ENCODE results near the gene PRDM11. TPM values are rescaled to one million over a fixed set of nuclear protein-coding genes. Genes with fewer than 3 reads are reported as not detected.

PRDM11 gene
- total and polyA plus RNA-seq, 10 of the 15 experiments (the other 5 are each of a cell fraction or from before 2014, with no cell fraction given): 0.03 to 2.4 (median 0.53) TPM

DNA sequence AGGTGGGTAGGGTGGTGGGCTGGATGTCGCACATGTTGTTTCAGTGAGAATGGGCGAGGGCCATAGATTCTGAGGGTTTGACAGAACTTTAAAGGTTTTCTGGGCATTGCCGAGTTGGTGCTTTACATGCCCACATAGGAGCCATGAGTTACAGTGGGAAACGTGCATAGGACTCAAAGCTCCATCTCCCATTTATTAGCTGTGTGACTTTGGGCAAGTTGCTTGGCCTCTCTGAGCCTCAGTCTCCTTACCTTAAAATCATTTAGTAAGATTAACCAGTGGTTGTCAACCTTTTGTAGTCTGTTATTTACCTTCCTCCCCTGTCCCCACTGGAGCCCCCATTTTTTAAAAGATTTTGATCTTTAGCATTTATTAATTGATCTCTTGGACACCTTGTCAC is 72.3 kb downstream of the PRDM11 start:
- RAD21 ChIA-PET (ENCODE audit: unreplicated experiment): no interaction called here

DNA sequence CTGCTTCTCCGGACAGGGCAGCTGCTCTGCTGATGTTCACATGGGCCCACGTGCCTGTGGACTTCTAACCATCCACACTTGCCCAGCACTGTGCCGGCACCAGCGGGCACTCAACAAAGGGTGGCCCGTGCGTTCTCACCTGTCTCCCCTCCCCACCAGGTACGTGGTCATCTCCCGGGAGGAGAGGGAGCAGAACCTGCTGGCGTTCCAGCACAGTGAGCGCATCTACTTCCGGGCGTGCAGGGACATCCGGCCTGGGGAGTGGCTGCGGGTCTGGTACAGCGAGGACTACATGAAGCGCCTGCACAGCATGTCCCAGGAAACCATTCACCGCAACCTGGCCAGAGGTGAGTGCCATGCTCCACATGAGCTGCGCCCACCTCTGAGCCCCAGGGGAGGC is 73.0 kb downstream of the PRDM11 start:
- no peak for FAIRE-seq
- 68% methylated on average over 16 of the region's 18 CpGs for WGBS (ENCODE audit: insufficient coverage, insufficient replicate concordance, low lambda C conversion rate, missing lambda C conversion rate)
- no peak for ATAC-seq
- no peak overlapping the region for H3K27ac ChIP-seq (ENCODE audit: control insufficient read depth, insufficient read depth)
- no peaks in the 10 kb centered on the region for H3K9me3 ChIP-seq (replicated peaks; ENCODE audit: control insufficient read depth, insufficient read depth, low read length)
- ChIA-PET SMC1A (ENCODE audit: uncharacterized antibody, unreplicated experiment) (no interaction called here), RAD21 (ENCODE audit: unreplicated experiment) (no interaction called here), POLR2A (no interaction called here), CTCF (no interaction called here)
- no peaks in the 10 kb centered on the region for H3K36me3 ChIP-seq (ENCODE audit: control insufficient read depth in 2 of 2, insufficient read depth in 2 of 2, low read length in 1 of 2)
- H3K4me1 ChIP-seq (ENCODE audit: control insufficient read depth, insufficient read depth, low read length): peaks cover 4% of the 10 kb centered on the region
- DNase-seq (ENCODE audit: low read depth, low spot score): no peak
- H4K20me1 ChIP-seq (ENCODE audit: control insufficient read depth, insufficient read depth): no peaks in the 10 kb centered on the region
- BruUV-seq (replicated peaks): no TSS peak
- H3K4me3 ChIP-seq: no peak overlapping the region
- H2AFZ ChIP-seq (ENCODE audit: control insufficient read depth, low read depth, low read length): no peak overlapping the region
- H3K4me2 ChIP-seq (ENCODE audit: control insufficient read depth, insufficient read depth): no peak overlapping the region
- H3K27me3 ChIP-seq (replicated peaks in 1 of 2; ENCODE audit: control insufficient read depth in 2 of 2, insufficient read depth in 2 of 2, low read length in 1 of 2): no peaks in the 10 kb centered on the region
- in situ Hi-C loops (cut with MboI) (no loop called here), intact Hi-C loops (cut with micrococcal nuclease; ENCODE audit: unreplicated experiment) (no loop called here)
- H3K79me2 ChIP-seq (ENCODE audit: control insufficient read depth, insufficient read depth, low read length): no peaks in the 10 kb centered on the region
- TF ChIP-seq WRNIP1 (IDR thresholded peaks at IDR 0.05; ENCODE audit: borderline replicate concordance, low read depth, low read length): no peak
- TF ChIP-seq NRF1 (conservative IDR thresholded peaks at IDR 0.05; ENCODE audit: low read depth, low read length): no peak
- TF ChIP-seq GABPA (IDR thresholded peaks at IDR 0.05; ENCODE audit: low read depth): no peak
- no peak for TF ChIP-seq IKZF2 (IDR thresholded peaks at IDR 0.05)
- no peak for TF ChIP-seq CEBPZ (IDR thresholded peaks at IDR 0.05; ENCODE audit: low read depth, low read length)
- no peak overlapping the region for H3K9ac ChIP-seq (ENCODE audit: control insufficient read depth, insufficient read depth, low read length)

More for the DNA sequence above, 72.3 kb downstream of the PRDM11 start:
- WGBS (ENCODE audit: insufficient coverage, insufficient replicate concordance, low lambda C conversion rate, missing lambda C conversion rate): 30% methylated on average over 4 of the region's 4 CpGs
- no peaks in the 10 kb centered on the region for H3K9me3 ChIP-seq (replicated peaks; ENCODE audit: control insufficient read depth, insufficient read depth, low read length)
- no peaks in the 10 kb centered on the region for H3K79me2 ChIP-seq (ENCODE audit: control insufficient read depth, insufficient read depth, low read length)
- H3K27ac ChIP-seq (ENCODE audit: control insufficient read depth, insufficient read depth): no peak overlapping the region
- FAIRE-seq (no peak), ATAC-seq (no peak), DNase-seq (ENCODE audit: low read depth, low spot score) (no peak)
- no peak overlapping the region for H3K4me3 ChIP-seq
- peaks cover 4% of the 10 kb centered on the region for H3K4me1 ChIP-seq (ENCODE audit: control insufficient read depth, insufficient read depth, low read length)
- H4K20me1 ChIP-seq (ENCODE audit: control insufficient read depth, insufficient read depth): no peaks in the 10 kb centered on the region
- H2AFZ ChIP-seq (ENCODE audit: control insufficient read depth, low read depth, low read length): no peak overlapping the region
- no TSS peak for BruUV-seq (replicated peaks)
- POLR2A ChIA-PET: no interaction called here
- no peak for TF ChIP-seq ETV6 (conservative IDR thresholded peaks at IDR 0.05 in 1 of 2, IDR thresholded peaks at IDR 0.05 in 1 of 2; ENCODE audit: borderline replicate concordance in 1 of 2, low read depth in 1 of 2)
- TF ChIP-seq KAT2A (conservative IDR thresholded peaks at IDR 0.05; ENCODE audit: control insufficient read depth, low read depth, low read length): no peak
- TF ChIP-seq GABPA (IDR thresholded peaks at IDR 0.05; ENCODE audit: low read depth): no peak
- no peak for TF ChIP-seq EZH2 (IDR thresholded peaks at IDR 0.05; ENCODE audit: borderline replicate concordance, control insufficient read depth, low read depth, low read length)
- TF ChIP-seq ATF2 (IDR thresholded peaks at IDR 0.05; ENCODE audit: low read length): no peak
- TF ChIP-seq FOXK2 (IDR thresholded peaks at IDR 0.05): no peak
- TF ChIP-seq NBN (IDR thresholded peaks at IDR 0.05): no peak
- TF ChIP-seq TCF12 (IDR thresholded peaks at IDR 0.05; ENCODE audit: low read depth, low read length): no peak
- no peak for TF ChIP-seq RCOR1 (conservative IDR thresholded peaks at IDR 0.05; ENCODE audit: low read depth, low read length)
- no peaks in the 10 kb centered on the region for H3K27me3 ChIP-seq (replicated peaks in 1 of 2; ENCODE audit: control insufficient read depth in 2 of 2, insufficient read depth in 2 of 2, low read length in 1 of 2)
- CTCF ChIA-PET: interaction anchor here (0.6 kb wide), 1 partner anchor 16 kb away, joined by 3 read pairs; no protein-coding TSS in a partner anchor
- H3K9ac ChIP-seq (ENCODE audit: control insufficient read depth, insufficient read depth, low read length): no peak overlapping the region
- H3K4me2 ChIP-seq (ENCODE audit: control insufficient read depth, insufficient read depth): no peak overlapping the region
- intact Hi-C loops (cut with micrococcal nuclease; ENCODE audit: unreplicated experiment) (no loop called here), in situ Hi-C loops (cut with MboI) (no loop called here)
- H3K36me3 ChIP-seq (ENCODE audit: control insufficient read depth in 2 of 2, insufficient read depth in 2 of 2, low read length in 1 of 2): no peaks in the 10 kb centered on the region
- SMC1A ChIA-PET (ENCODE audit: uncharacterized antibody, unreplicated experiment): no interaction called here
